Upper lobe of left lung (tissue), 6 donors: ENCODE results near the gene EPB41L1. TPM values are rescaled to one million over a fixed set of nuclear protein-coding genes. Genes with fewer than 3 reads are reported as not detected.

Experiments
- ATAC-seq, 2 donors: fragments of 200-7000 bp; cut with Tn5 transposase; one replicate each; pipeline ENCODE4 v1.9.1; 2022; ENCODE audit warnings: mild to moderate bottlenecking in 2 of 2, moderate library complexity in 2 of 2; ENCODE audit not compliant: low FRiP score in 2 of 2
- DNase-seq, 2 donors: peaks; one replicate each; pipeline ENCODE4 v3.0.0-alpha.2; 2019 to 2020
- H3K27ac ChIP-seq, 4 donors: fragments of 200-600 bp; sonication (generic); one replicate each; pipeline ENCODE4 v1.5.1; 2016 to 2019
- H3K27me3 ChIP-seq, 4 donors: fragments of 200-600 bp; sonication (generic); one replicate each; pipeline ENCODE4 v1.5.1; 2017 to 2019
- H3K36me3 ChIP-seq, 4 donors: fragments of 200-600 bp; sonication (generic); one replicate each; pipeline ENCODE4 v1.5.1; 2016 to 2019
- H3K4me1 ChIP-seq, 4 donors: fragments of 200-600 bp; sonication (generic); one replicate each; pipeline ENCODE4 v1.5.1; 2018 to 2019
- H3K4me3 ChIP-seq, 4 donors: fragments of 200-600 bp; sonication (generic); one replicate each; pipeline ENCODE4 v1.5.1; 2017 to 2019; ENCODE audit warnings: mild to moderate bottlenecking in 2 of 4, moderate library complexity in 1 of 4
- H3K9me3 ChIP-seq, 4 donors: fragments of 200-600 bp; sonication (generic); one replicate each; pipeline ENCODE4 v1.5.1; 2018 to 2019
- EP300 ChIP-seq, 4 donors: sonication (generic); formaldehyde crosslinking; IDR thresholded peaks; one replicate each; pipeline ENCODE4 v1.5.1; 2017; ENCODE audit warnings: antibody characterized with exemption in 4 of 4, control low read depth in 2 of 4
- POLR2A ChIP-seq, 4 donors: fragments of 450-650 bp; IDR thresholded peaks; one replicate each; pipeline ENCODE4 v1.5.1; 2016 to 2017; ENCODE audit warnings: antibody characterized with exemption in 4 of 4, mild to moderate bottlenecking in 2 of 4
- POLR2AphosphoS5 ChIP-seq, 2 donors: sonication (generic); formaldehyde crosslinking; IDR thresholded peaks; one replicate each; pipeline ENCODE4 v1.5.1; 2017; ENCODE audit warnings: antibody characterized with exemption in 2 of 2
- WGBS, 2 donors: methylation state at CpG; one replicate each; pipeline ENCODE4 v1.1.5; 2017 to 2018; 5-methylcytosine and 5-hydroxymethylcytosine counted together
- total RNA-seq, 6 donors: library from RNA; depleted of rRNA in 4 of 6; stranded (reverse); fragments of >200 nt in 4 of 6; gene quantifications; one replicate each; pipeline versions ENCODE4 v1.1.0 to v1.2.1, GENCODE V29; 2016 to 2021
- TF ChIP-seq, protein P1 (sequence below), 6 experiments: fragments of 450-650 bp in 4 of 6; fragments of 200-600 bp in 2 of 6; sonication (generic) in 2 of 6; IDR thresholded peaks; one replicate each; pipeline ENCODE4 v1.5.1; 2016 to 2019; ENCODE audit warnings: antibody characterized with exemption in 6 of 6
- donor health status: DM: no; HTN: no; CAD: no; lungs with moderate emphysema.
- donor health status: DM: no; HTN: yes; CAD: no; lungs with severe emphysema.

Gene EPB41L1
- total RNA-seq, 6 donors from 2014 or later, result 56.6 to 104 (median 79.2) TPM

DNA sequence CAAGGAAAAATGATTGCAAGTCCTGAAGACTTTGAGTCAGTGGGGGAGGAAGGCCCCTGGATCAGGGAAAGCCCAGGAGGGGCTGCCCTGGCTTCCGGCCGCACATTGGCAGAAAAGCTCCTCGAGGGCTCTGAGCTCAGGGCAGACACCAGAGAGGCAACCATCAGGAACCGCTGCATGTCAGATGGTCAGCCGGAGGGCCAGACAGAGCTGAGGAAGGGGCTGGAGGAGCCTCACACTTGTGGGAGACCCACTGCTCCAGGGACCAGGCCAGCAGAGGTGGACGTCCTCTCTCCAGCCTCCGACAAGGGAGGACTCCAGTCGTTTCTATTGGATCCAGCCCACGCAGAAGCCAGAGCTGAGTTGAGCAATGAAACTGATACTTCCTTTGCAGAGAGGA lies 51.5 kb downstream of the EPB41L1 start:
- ATAC-seq (no peak), DNase-seq (no peak)
- peaks cover 0 to 5% (median 0%) of the 10 kb centered on the region in 4 donors for H3K4me1 ChIP-seq
- no peak overlapping the region for H3K4me3 ChIP-seq
- H3K9me3 ChIP-seq, result no peaks in the 10 kb centered on the region
- TF ChIP-seq POLR2A (IDR thresholded peaks at IDR 0.05), result no peak
- TF ChIP-seq, protein P1, sequence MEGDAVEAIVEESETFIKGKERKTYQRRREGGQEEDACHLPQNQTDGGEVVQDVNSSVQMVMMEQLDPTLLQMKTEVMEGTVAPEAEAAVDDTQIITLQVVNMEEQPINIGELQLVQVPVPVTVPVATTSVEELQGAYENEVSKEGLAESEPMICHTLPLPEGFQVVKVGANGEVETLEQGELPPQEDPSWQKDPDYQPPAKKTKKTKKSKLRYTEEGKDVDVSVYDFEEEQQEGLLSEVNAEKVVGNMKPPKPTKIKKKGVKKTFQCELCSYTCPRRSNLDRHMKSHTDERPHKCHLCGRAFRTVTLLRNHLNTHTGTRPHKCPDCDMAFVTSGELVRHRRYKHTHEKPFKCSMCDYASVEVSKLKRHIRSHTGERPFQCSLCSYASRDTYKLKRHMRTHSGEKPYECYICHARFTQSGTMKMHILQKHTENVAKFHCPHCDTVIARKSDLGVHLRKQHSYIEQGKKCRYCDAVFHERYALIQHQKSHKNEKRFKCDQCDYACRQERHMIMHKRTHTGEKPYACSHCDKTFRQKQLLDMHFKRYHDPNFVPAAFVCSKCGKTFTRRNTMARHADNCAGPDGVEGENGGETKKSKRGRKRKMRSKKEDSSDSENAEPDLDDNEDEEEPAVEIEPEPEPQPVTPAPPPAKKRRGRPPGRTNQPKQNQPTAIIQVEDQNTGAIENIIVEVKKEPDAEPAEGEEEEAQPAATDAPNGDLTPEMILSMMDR (IDR thresholded peaks at IDR 0.05), result no peak
- H3K27me3 ChIP-seq, result no peaks in the 10 kb centered on the region
- peaks cover 0 to 57% (median 25%) of the 10 kb centered on the region in 4 donors for H3K36me3 ChIP-seq
- H3K27ac ChIP-seq, result no peak overlapping the region
- WGBS, 2 donors, result 88% methylated on average over 9 of the region's 9 CpGs

DNA sequence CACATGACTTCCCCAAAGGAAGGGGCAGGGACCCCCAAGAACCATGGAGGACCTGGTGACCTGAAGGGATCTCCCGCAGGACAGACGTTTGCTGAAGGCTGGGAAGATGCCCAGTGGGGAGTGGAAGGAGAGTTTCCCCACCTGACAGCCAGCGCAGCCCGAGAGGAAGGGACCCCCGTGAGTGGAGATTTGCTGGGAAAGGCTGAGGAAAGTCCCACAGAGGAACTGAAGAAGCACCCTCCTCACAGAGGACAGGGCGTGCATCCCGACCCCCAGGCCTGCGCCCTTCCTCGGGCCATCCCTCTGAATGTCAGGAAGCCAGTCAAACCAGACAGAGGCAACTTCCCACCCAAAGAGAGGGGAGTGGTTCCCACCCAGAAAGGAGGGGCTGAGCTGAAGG lies 52.1 kb downstream of the EPB41L1 start:
- TF ChIP-seq, protein P1 (IDR thresholded peaks at IDR 0.05), result no peak
- TF ChIP-seq POLR2AphosphoS5 (IDR thresholded peaks at IDR 0.05), result no peak
- Histone ChIP-seq H3K4me3 (no peak overlapping the region), H3K27me3 (no peaks in the 10 kb centered on the region), H3K27ac (no peak overlapping the region), H3K9me3 (no peaks in the 10 kb centered on the region), H3K36me3 (peaks cover 0 to 55% (median 25%) of the 10 kb centered on the region in 4 donors), H3K4me1 (peaks cover 0 to 5% (median 0%) of the 10 kb centered on the region in 4 donors)
- DNase-seq (no peak), ATAC-seq (no peak)
- 84 to 85% methylated on average over 9 of the region's 9 CpGs for WGBS, 2 donors

DNA sequence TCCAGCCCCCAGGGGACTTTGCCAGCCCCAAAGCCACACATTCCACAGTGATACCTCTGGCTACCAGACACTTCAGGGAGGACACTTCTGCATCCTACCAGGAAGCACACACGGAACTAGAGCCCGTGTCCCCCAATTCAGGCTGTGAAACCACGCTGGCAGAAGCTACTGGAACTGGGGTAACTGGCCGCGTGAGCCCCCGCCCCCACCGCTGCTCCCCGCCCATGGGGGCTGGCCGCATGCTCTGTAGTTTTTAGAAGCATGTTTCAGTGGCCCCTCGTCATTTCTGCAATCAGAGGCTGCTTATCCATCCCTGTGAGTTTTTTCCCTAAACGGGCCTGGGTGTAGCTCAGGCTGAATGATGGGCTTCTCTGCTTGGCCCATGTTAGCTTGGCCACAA lies 53.1 kb downstream of the EPB41L1 start:
- DNase-seq (no peak), ATAC-seq (no peak)
- H3K4me3 ChIP-seq, result no peak overlapping the region
- no peaks in the 10 kb centered on the region for H3K9me3 ChIP-seq
- peaks cover 0 to 50% (median 27%) of the 10 kb centered on the region in 4 donors for H3K36me3 ChIP-seq
- 80 to 90% methylated on average over 10 of the region's 11 CpGs for WGBS, 2 donors
- H3K27me3 ChIP-seq, result no peaks in the 10 kb centered on the region
- TF ChIP-seq, protein P1 (IDR thresholded peaks at IDR 0.05), result no peak
- TF ChIP-seq EP300 (IDR thresholded peaks at IDR 0.05), result no peak
- TF ChIP-seq POLR2A (IDR thresholded peaks at IDR 0.05), result no peak
- no peak for TF ChIP-seq POLR2AphosphoS5 (IDR thresholded peaks at IDR 0.05)
- no peak overlapping the region for H3K27ac ChIP-seq
- H3K4me1 ChIP-seq, result peaks cover 0 to 5% (median 0%) of the 10 kb centered on the region in 4 donors

DNA sequence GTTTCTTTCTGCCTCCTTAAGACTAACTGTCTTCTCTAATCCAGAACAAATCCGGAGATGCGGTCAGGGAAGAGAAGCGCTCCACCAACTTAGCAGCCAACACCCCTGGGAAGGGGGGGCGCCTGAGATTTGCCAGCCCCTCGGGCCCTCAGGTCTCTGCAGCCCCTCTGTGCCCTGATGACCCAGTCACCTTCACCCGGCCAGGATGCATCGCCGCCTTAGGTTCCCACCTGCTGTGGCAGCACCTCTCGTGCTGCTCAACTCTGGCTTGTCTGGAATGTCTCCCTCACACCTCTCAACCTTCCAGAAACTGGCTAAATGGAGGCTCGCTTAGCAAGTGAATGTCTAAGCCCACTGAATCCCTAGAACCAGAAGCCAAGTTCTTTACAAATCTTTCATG lies 53.7 kb downstream of the EPB41L1 start:
- TF ChIP-seq EP300 (IDR thresholded peaks at IDR 0.05) (no peak), POLR2A (IDR thresholded peaks at IDR 0.05) (no peak), POLR2AphosphoS5 (IDR thresholded peaks at IDR 0.05) (no peak)
- TF ChIP-seq, protein P1 (IDR thresholded peaks at IDR 0.05), result no peak
- Histone ChIP-seq H3K4me3 (no peak overlapping the region), H3K27ac (no peak overlapping the region), H3K36me3 (peaks cover 0 to 50% (median 27%) of the 10 kb centered on the region in 4 donors), H3K27me3 (no peaks in the 10 kb centered on the region), H3K4me1 (no peaks in the 10 kb centered on the region), H3K9me3 (no peaks in the 10 kb centered on the region)
- WGBS, 2 donors, result 84 to 89% methylated on average over 9 to 10 of the region's 10 CpGs
- ATAC-seq, result no peak
- DNase-seq, result no peak

DNA sequence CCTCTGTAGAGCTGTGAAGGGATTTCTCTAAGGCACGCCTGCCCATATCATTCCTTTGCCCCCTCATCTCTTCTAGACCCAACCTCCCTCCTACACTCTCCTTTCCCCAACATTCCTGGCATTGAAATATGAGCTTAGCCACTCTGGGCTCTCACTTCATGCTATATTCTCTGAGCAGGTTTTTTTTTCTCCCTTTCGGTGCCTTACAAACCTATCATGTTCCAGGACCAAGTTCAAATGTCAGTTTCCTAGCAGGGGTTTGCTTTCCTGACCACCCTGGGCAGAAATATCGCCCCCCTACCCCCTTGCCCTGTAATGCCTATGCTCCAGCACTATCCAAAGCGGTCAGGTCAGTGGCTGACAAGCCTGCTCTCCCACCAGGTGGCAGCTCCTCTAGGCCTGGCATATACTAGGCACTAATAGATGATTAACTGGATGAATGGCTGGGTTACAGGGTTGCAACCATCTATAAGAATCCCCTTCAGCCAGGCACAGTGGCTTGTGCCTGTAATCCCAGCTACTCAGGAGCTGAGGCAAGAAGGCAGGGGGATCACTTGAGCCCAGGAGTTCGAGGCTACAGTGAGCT lies 56.0 kb downstream of the EPB41L1 start:
- Histone ChIP-seq H3K27me3 (no peaks in the 10 kb centered on the region), H3K36me3 (peaks cover 0 to 66% (median 30%) of the 10 kb centered on the region in 4 donors), H3K27ac (no peak overlapping the region), H3K4me3 (no peak overlapping the region), H3K4me1 (no peaks in the 10 kb centered on the region), H3K9me3 (no peaks in the 10 kb centered on the region)
- no peak for ATAC-seq
- TF ChIP-seq POLR2AphosphoS5 (IDR thresholded peaks at IDR 0.05) (no peak), POLR2A (IDR thresholded peaks at IDR 0.05) (no peak), EP300 (IDR thresholded peaks at IDR 0.05) (no peak)
- TF ChIP-seq, protein P1 (IDR thresholded peaks at IDR 0.05), result no peak
- WGBS, 2 donors, result 84 to 86% methylated on average over 5 of the region's 5 CpGs
- no peak for DNase-seq
